Uterus (tissue), 4 donors: ENCODE data around the gene ROPN1B. TPM values are rescaled to one million over a fixed set of nuclear protein-coding genes. Genes with fewer than 3 reads are reported as not detected.

Experiments used
- DNase-seq, 2 donors: peaks; one replicate each; pipeline ENCODE4 v3.0.0-alpha.2; 2019 to 2020
- H3K27ac ChIP-seq, 2 donors: fragments of 200-600 bp; sonication (generic); 1 replicate in 1 of 2; 2 replicates in 1 of 2; pipeline ENCODE4 v1.5.1; 2016 to 2018
- H3K27me3 ChIP-seq, 2 donors: fragments of 200-600 bp; sonication (generic); one replicate each; pipeline ENCODE4 v1.5.1; 2018 to 2019; ENCODE audit warnings: control low read depth in 1 of 2
- H3K36me3 ChIP-seq, 2 donors: fragments of 200-600 bp; sonication (generic); one replicate each; pipeline ENCODE4 v1.5.1; 2019; ENCODE audit warnings: control low read depth in 1 of 2
- H3K4me1 ChIP-seq, 2 donors: fragments of 200-600 bp; sonication (generic); one replicate each; pipeline ENCODE4 v1.5.1; 2018 to 2019; ENCODE audit warnings: control low read depth in 1 of 2
- H3K4me3 ChIP-seq, 2 donors: fragments of 200-600 bp; sonication (generic); 1 replicate in 1 of 2; 2 replicates in 1 of 2; pipeline ENCODE4 v1.5.1; 2018 to 2019; ENCODE audit warnings: mild to moderate bottlenecking in 1 of 2
- H3K9me3 ChIP-seq, 2 donors: fragments of 200-600 bp; sonication (generic); one replicate each; pipeline ENCODE4 v1.5.1; 2019; ENCODE audit warnings: control low read depth in 1 of 2
- POLR2A ChIP-seq, 2 donors: fragments of 450-650 bp; IDR thresholded peaks; one replicate each; pipeline ENCODE4 v1.6.1; 2016; ENCODE audit warnings: antibody characterized with exemption in 2 of 2, mild to moderate bottlenecking in 1 of 2, moderate library complexity in 1 of 2
- intact Hi-C: fragments of 100-400 bp; cut with DNase I; formaldehyde crosslinking; loops from one replicate; pipeline ENCODE4 v1.15.1; 2023; ENCODE audit warnings: low total_unique reads
- total RNA-seq, 4 donors: library from RNA; depleted of rRNA in 3 of 4; stranded (reverse); fragments of >200 nt in 3 of 4; gene quantifications; one replicate each; pipeline versions ENCODE4 v1.1.0 to v1.2.4, GENCODE V29; 2014 to 2023
- TF ChIP-seq, protein P1 (sequence below), 4 experiments: fragments of 200-600 bp in 2 of 4; fragments of 450-650 bp in 2 of 4; sonication (generic) in 2 of 4; IDR thresholded peaks; one replicate each; pipeline ENCODE4 v1.5.1; 2016 to 2019; ENCODE audit warnings: antibody characterized with exemption in 4 of 4, mild to moderate bottlenecking in 2 of 4, moderate library complexity in 1 of 4
- donor health status: DM: yes; HTN: yes; CAD: no.

Gene ROPN1B
- total RNA-seq, 4 donors from 2014 or later = 0.70 TPM; not detected in 3

DNA sequence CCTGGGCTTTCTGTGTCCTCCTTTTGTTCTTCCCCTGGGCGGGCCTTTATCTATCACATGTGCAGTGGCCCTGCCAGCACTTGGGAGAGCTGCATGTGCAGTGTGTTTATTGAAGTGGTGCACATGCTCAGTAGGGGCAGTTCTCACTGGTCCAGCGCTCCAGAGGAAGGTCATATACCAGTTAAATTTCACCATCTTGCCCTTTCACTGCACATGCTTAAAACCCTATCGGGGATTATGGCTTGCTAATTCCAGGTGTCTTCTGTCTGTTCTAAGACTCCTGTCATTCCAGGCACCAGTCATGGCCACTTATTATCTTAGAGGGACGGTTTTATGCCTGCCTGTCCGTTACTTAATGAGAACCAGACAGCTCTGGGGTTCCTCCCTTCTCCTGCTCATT is 52.2 kb downstream of the ROPN1B start:
- Histone ChIP-seq H3K27me3 (no peaks in the 10 kb centered on the region), H3K36me3 (no peaks in the 10 kb centered on the region), H3K27ac (peak overlapping the region; percentile 58 to 65), H3K4me3 (no peak overlapping the region), H3K4me1 (no peaks in the 10 kb centered on the region), H3K9me3 (no peaks in the 10 kb centered on the region)
- DNase-seq = peak; percentile 65 to 82
- intact Hi-C loops = no loop called here
- TF ChIP-seq POLR2A (IDR thresholded peaks at IDR 0.05) = no peak
- TF ChIP-seq, protein P1, sequence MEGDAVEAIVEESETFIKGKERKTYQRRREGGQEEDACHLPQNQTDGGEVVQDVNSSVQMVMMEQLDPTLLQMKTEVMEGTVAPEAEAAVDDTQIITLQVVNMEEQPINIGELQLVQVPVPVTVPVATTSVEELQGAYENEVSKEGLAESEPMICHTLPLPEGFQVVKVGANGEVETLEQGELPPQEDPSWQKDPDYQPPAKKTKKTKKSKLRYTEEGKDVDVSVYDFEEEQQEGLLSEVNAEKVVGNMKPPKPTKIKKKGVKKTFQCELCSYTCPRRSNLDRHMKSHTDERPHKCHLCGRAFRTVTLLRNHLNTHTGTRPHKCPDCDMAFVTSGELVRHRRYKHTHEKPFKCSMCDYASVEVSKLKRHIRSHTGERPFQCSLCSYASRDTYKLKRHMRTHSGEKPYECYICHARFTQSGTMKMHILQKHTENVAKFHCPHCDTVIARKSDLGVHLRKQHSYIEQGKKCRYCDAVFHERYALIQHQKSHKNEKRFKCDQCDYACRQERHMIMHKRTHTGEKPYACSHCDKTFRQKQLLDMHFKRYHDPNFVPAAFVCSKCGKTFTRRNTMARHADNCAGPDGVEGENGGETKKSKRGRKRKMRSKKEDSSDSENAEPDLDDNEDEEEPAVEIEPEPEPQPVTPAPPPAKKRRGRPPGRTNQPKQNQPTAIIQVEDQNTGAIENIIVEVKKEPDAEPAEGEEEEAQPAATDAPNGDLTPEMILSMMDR (IDR thresholded peaks at IDR 0.05) = no peak

DNA sequence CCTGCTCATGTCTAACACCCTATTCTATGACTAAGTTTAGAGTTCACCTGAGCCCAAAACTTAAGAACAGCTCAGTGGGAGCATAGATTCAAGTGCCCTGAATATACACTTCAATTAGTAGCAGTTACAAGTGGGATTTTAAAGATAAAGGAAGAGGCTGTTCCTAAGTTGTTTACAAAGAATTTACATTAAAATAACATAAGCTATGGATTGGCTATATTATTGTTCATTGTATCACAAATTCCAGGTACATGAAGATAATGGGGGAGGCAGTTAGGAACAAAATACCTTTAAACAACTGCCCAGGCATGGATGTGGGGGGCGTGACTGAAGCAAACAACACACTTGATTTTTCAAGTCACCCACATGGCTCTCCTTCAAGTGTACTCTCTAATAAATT is 52.7 kb downstream of the ROPN1B start:
- intact Hi-C loops = no loop called here
- no peak for DNase-seq
- Histone ChIP-seq H3K4me1 (no peaks in the 10 kb centered on the region), H3K36me3 (no peaks in the 10 kb centered on the region), H3K4me3 (no peak overlapping the region), H3K27ac (peak overlapping the region; percentile 49 to 58), H3K9me3 (no peaks in the 10 kb centered on the region), H3K27me3 (no peaks in the 10 kb centered on the region)
- TF ChIP-seq, protein P1 (IDR thresholded peaks at IDR 0.05) = no peak
- no peak for TF ChIP-seq POLR2A (IDR thresholded peaks at IDR 0.05)

DNA sequence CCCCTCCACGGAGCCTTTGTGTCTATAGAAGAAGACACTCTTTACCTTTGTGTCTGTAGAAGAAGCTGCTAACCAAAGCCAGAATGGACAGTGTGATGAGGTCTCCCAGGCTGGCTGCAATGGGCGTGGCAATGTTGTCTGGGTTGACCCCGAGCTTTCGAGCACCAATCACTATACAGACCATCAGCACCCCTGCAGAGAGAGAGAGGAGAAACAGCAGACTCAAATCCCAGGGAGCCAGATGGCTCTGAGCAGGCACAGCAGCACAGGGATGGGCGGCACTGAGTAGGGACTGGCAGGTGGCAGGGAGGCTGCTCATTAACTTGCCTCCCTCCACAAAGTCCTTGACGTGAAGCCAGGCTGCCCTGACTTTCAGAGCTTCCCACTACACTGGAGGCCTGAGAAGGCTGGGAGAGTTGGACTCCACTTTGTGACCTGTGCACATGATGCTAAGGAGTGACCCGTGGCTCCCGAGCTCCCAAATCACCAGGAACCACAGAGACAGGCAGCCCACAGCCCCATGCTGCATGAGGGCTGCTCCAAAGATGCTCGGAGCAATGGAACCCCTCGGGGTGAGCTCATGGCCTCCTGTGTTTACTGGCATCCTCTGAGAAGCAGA is 53.9 kb downstream of the ROPN1B start:
- no peaks in the 10 kb centered on the region for H3K36me3 ChIP-seq
- no peaks in the 10 kb centered on the region for H3K27me3 ChIP-seq
- no peak for TF ChIP-seq POLR2A (IDR thresholded peaks at IDR 0.05)
- TF ChIP-seq, protein P1 (IDR thresholded peaks at IDR 0.05) = no peak
- intact Hi-C loops = no loop called here
- no peak overlapping the region for H3K4me3 ChIP-seq
- no peaks in the 10 kb centered on the region for H3K9me3 ChIP-seq
- H3K27ac ChIP-seq = peak overlapping the region in 1 of 2 donors; percentile 49
- H3K4me1 ChIP-seq = no peaks in the 10 kb centered on the region
- DNase-seq = no peak

DNA sequence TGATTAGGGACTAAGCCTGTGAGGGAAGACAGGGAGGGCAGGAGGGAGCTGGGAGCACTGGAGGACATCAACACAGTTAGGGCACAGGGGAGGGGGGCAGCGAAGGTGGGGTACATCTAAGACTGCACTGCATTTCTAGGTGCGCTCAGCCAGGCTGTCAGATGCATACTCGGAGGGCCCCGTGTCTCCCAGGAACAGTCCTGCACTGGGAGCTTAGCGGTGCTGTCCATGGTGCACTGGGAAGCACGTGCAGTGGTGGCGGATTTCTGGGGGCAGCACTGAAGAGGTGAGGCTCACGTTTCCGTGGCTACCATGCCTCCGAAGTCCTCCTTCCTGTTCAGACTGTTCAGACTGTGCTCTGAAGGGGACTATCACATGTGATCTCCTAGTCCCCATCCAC is 54.4 kb downstream of the ROPN1B start:
- Histone ChIP-seq H3K4me1 (no peaks in the 10 kb centered on the region), H3K27ac (no peak overlapping the region), H3K36me3 (no peaks in the 10 kb centered on the region), H3K27me3 (no peaks in the 10 kb centered on the region), H3K4me3 (no peak overlapping the region), H3K9me3 (no peaks in the 10 kb centered on the region)
- no peak for TF ChIP-seq POLR2A (IDR thresholded peaks at IDR 0.05)
- TF ChIP-seq, protein P1 (IDR thresholded peaks at IDR 0.05) = no peak
- intact Hi-C loops = no loop called here
- no peak for DNase-seq

DNA sequence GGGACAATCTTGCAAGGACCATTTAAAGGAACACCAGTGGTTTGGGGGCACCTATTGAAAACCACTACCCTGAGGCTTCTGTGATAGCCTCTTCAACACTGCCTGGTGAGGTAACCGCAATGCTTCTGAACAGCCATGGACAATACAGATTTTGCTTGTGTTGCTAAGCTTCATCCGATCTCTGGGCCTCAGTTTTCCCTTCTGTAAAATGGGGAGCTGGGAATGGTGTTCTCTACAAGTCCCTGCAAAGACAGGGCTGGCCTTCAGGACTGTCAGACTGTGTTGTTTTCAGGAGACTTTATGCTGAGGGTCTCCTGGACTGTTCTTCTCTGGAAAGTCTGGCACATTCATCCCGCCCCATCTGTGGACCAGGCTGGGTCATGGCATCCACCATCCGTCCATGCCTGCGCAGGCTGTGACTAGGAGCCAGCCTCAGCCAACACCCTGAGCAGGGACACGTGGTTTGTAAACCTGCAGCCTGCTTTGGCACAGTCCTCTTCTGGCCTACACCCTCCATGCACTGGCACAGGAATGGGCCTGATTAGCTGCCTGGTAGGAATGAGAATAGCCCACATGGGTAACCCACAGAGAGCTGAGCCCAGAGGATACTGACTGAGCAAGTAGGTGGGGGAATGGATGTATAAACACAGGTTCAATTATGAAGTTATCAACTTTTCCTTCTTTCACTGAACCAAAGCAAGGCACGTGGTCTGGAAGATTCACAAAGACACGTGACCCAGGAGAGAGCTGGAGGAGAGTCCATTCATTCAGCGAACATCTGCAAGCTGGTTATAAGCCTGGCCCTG is 55.3 kb downstream of the ROPN1B start:
- DNase-seq = no peak
- no peaks in the 10 kb centered on the region for H3K27me3 ChIP-seq
- intact Hi-C loops = no loop called here
- no peak for TF ChIP-seq POLR2A (IDR thresholded peaks at IDR 0.05)
- TF ChIP-seq, protein P1 (IDR thresholded peaks at IDR 0.05) = no peak
- no peaks in the 10 kb centered on the region for H3K36me3 ChIP-seq
- H3K4me3 ChIP-seq = no peak overlapping the region
- no peak overlapping the region for H3K27ac ChIP-seq
- H3K4me1 ChIP-seq = no peaks in the 10 kb centered on the region
- H3K9me3 ChIP-seq = no peaks in the 10 kb centered on the region
